AG04449 (cell line): ENCODE data around the gene TRAP1.

ENCODE experiments used
- CTCF ChIA-PET: fragments of 350-600 bp; formaldehyde crosslinking; extraction: SDS; loops from one replicate; lab custom pipeline; 2021; ENCODE audit warnings: antibody characterized with exemption; lab: Yijun Ruan, JAX
- POLR2A ChIA-PET: fragments of 400-600, 350-600 bp; formaldehyde crosslinking; extraction: SDS; loops from one replicate; lab custom pipeline; 2020; ENCODE audit warnings: antibody characterized with exemption, inconsistent platforms; lab: Yijun Ruan, JAX
- DNase-seq: peaks from one replicate; pipeline ENCODE4 v3.0.0-alpha.2; 2010; ENCODE audit warnings: low read depth, low spot score
- H3K4me3 ChIP-seq: 2 replicates; pipeline ENCODE4 v1.5.1; 2011; ENCODE audit warnings: low read depth, mild to moderate bottlenecking, control low read depth, low read length
- TF ChIP-seq, protein P1 (sequence below): IDR thresholded peaks from one replicate; pipeline ENCODE4 v1.5.1; 2011; ENCODE audit warnings: mild to moderate bottlenecking, moderate library complexity, low read length, control low read depth, inconsistent platforms; ENCODE audit not compliant: insufficient read depth; ENCODE audit errors: missing control alignments

The TRAP1 gene

DNA sequence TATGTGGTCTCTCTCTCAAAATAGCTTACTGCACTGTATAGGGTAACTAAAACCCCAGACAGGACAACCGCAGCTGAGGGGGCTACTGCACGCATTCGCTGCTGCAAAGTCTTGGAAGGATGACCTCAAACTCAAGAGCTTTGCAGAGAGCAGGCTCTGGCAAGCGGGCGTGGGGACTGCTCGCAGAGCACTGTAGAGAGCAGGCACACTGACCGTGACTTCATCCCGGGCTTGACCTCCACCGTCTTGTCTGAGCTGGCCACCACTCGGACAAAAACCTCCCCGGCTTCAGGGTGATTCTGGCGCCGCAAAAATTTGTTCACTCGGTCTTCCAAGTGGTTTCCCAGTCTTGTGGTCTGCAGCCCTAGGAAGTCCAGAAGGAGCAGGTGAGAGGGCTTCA is 22.9 kb upstream of the TRAP1 start:
- no peak overlapping the region for H3K4me3 ChIP-seq
- TF ChIP-seq, protein P1, sequence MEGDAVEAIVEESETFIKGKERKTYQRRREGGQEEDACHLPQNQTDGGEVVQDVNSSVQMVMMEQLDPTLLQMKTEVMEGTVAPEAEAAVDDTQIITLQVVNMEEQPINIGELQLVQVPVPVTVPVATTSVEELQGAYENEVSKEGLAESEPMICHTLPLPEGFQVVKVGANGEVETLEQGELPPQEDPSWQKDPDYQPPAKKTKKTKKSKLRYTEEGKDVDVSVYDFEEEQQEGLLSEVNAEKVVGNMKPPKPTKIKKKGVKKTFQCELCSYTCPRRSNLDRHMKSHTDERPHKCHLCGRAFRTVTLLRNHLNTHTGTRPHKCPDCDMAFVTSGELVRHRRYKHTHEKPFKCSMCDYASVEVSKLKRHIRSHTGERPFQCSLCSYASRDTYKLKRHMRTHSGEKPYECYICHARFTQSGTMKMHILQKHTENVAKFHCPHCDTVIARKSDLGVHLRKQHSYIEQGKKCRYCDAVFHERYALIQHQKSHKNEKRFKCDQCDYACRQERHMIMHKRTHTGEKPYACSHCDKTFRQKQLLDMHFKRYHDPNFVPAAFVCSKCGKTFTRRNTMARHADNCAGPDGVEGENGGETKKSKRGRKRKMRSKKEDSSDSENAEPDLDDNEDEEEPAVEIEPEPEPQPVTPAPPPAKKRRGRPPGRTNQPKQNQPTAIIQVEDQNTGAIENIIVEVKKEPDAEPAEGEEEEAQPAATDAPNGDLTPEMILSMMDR: no peak
- ChIA-PET POLR2A (no interaction called here), CTCF (no interaction called here)
- DNase-seq: no peak

DNA sequence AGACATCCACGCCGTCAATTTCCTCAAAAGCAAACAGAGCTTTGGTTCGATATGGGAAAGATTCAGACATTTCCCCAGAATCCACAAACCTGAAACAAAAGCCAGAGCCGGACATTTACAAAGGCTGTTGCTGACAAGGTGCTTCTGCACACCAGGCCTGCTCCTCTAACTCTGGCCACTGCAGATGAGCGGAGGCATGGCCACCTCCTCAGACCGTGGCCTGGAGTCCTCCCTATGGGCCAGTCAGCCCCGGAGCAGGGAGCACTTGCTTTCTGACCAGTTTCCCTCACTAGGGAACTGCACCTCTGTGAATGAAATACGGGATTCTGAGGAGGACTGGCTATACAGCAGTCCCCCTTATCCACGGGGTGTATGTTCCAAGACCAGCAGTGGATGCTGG is 22.3 kb upstream of the TRAP1 start:
- TF ChIP-seq, protein P1: no peak
- ChIA-PET CTCF (no interaction called here), POLR2A (no interaction called here)
- H3K4me3 ChIP-seq: no peak overlapping the region
- no peak for DNase-seq

GRCh38 chr16:3738541-3738940 is 21.2 kb upstream of the TRAP1 start:
- ChIA-PET CTCF (interaction anchor here (0.6 kb wide), 1 partner anchor 74 kb away, joined by 3 read pairs; no protein-coding TSS in a partner anchor), POLR2A (no interaction called here)
- TF ChIP-seq, protein P1: no peak
- no peak for DNase-seq
- H3K4me3 ChIP-seq: no peak overlapping the region

DNA sequence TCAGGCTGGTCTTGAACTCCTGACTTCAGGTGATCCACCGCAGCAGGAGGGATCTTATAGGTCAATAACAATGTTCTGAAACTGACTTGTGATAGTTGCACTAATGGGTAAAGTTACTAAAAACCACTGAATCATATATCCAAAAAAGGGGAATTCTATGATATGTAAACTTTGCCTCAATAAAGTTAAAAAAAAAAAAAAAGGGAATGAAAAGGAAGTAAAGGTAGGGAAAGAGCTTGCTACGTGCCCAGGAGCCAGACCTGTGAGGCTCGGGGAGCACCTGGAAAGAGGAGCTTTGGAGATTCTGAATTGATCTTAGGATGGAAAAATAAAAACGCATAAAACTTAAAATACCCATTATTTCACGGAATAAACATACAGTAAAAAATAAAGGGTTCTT is 20.8 kb upstream of the TRAP1 start:
- CTCF ChIA-PET: interaction anchor here (0.6 kb wide), 1 partner anchor 75 kb away, joined by 3 read pairs; no protein-coding TSS in a partner anchor
- H3K4me3 ChIP-seq: no peak overlapping the region
- no peak for DNase-seq
- TF ChIP-seq, protein P1: no peak
- POLR2A ChIA-PET: interaction anchor here (0.7 kb wide), 1 partner anchor 60 kb away, joined by 4 read pairs; no protein-coding TSS in a partner anchor

- no peak for DNase-seq
- ChIA-PET POLR2A (no interaction called here), CTCF (no interaction called here)
- no peak overlapping the region for H3K4me3 ChIP-seq
- TF ChIP-seq, protein P1: no peak
Measured at GRCh38 chr16:3737181-3737580, 19.9 kb upstream of the TRAP1 start.

DNA sequence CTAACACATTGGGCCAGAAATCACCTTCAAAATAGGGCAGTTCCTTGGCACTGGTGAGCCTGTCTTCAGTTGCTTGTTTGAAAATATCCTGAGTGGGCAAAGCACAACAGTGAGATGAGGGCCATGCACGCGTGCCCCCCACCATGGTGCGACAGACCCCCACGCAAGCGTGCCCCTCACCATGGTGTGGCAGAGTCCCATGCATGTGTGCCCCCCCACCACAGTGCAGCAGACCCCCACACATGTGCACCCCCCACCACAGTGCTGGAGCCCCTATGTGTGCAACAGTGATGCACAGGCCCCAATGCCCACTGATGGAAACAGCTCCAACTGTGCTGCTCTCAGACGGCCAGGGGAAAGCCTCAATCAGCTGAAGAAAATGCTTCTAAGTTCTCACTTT is 18.8 kb upstream of the TRAP1 start:
- H3K4me3 ChIP-seq: no peak overlapping the region
- DNase-seq: no peak
- POLR2A ChIA-PET: no interaction called here
- CTCF ChIA-PET: no interaction called here
- TF ChIP-seq, protein P1: no peak
